ENCODE data around the gene ACVR1C.

Gene ACVR1C

DNA sequence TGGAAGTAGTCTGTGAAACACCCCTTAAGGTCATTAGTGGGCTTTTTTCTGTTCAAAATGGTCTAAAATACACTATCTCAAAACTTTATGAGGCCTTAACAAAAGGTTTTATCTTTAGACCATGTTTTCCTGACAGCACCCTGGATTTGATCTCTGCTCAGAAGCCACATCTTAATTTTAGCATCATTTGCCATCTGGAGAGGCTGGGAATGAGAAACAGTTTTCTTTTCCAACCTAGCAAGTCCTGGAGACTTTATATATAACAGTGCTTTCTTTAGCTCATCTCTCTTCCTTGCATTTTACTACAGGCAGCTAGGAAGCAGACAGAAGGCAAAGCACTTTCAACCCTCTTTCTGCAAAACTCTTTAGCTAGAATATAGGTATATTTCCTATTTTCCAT lies 122.1 kb downstream of the ACVR1C start:
- TF ChIP-seq CSDC2 (CRISPR knock-in tag; IDR thresholded peaks at IDR 0.05) (no peak), PPARA (CRISPR knock-in tag; IDR thresholded peaks at IDR 0.05; ENCODE audit: borderline replicate concordance) (no peak), RARB (CRISPR knock-in tag; IDR thresholded peaks at IDR 0.05) (no peak), ZNF8 (CRISPR knock-in tag; IDR thresholded peaks at IDR 0.05) (no peak), ZNF70 (CRISPR knock-in tag; IDR thresholded peaks at IDR 0.05) (no peak), ISL1 (CRISPR knock-in tag; IDR thresholded peaks at IDR 0.05) (no peak), BACH2 (CRISPR knock-in tag; IDR thresholded peaks at IDR 0.05; ENCODE audit: borderline replicate concordance) (no peak), TSHZ2 (CRISPR knock-in tag; IDR thresholded peaks at IDR 0.05) (no peak), TOX (CRISPR knock-in tag; IDR thresholded peaks at IDR 0.05; ENCODE audit: borderline replicate concordance) (no peak), SNAI2 (CRISPR knock-in tag; IDR thresholded peaks at IDR 0.05) (no peak), ZFP3 (CRISPR knock-in tag; IDR thresholded peaks at IDR 0.05) (no peak), ZC3H10 (CRISPR knock-in tag; IDR thresholded peaks at IDR 0.05) (no peak), ARNTL (CRISPR knock-in tag; IDR thresholded peaks at IDR 0.05; ENCODE audit: borderline replicate concordance, low read depth) (no peak)
- TF ChIP-seq, protein P1, sequence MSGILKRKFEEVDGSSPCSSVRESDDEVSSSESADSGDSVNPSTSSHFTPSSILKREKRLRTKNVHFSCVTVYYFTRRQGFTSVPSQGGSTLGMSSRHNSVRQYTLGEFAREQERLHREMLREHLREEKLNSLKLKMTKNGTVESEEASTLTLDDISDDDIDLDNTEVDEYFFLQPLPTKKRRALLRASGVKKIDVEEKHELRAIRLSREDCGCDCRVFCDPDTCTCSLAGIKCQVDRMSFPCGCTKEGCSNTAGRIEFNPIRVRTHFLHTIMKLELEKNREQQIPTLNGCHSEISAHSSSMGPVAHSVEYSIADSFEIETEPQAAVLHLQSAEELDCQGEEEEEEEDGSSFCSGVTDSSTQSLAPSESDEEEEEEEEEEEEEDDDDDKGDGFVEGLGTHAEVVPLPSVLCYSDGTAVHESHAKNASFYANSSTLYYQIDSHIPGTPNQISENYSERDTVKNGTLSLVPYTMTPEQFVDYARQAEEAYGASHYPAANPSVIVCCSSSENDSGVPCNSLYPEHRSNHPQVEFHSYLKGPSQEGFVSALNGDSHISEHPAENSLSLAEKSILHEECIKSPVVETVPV (CRISPR knock-in tag; IDR thresholded peaks at IDR 0.05) = no peak
- TF ChIP-seq, protein P2, sequence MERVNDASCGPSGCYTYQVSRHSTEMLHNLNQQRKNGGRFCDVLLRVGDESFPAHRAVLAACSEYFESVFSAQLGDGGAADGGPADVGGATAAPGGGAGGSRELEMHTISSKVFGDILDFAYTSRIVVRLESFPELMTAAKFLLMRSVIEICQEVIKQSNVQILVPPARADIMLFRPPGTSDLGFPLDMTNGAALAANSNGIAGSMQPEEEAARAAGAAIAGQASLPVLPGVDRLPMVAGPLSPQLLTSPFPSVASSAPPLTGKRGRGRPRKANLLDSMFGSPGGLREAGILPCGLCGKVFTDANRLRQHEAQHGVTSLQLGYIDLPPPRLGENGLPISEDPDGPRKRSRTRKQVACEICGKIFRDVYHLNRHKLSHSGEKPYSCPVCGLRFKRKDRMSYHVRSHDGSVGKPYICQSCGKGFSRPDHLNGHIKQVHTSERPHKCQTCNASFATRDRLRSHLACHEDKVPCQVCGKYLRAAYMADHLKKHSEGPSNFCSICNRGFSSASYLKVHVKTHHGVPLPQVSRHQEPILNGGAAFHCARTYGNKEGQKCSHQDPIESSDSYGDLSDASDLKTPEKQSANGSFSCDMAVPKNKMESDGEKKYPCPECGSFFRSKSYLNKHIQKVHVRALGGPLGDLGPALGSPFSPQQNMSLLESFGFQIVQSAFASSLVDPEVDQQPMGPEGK (CRISPR knock-in tag; IDR thresholded peaks at IDR 0.05; ENCODE audit: borderline replicate concordance) = no peak
- ATAC-seq = no peak

DNA sequence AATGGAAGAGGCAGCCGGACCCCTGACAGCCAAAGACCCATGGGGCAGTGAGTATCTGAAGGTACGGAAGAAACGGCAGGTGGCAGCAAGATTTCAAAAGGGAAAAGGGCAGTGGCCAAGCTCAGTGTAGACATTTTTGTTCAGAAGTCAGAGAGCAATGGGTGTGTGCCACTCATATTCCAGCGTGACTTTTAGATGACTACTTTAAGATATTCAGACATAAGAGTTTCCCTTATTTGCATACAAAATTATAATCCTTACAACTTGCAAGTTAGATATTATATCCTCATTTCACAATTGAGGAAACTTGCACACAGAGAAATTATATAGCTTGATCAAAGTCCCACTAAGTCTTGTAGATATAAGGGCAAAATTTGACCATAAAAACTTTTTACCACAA lies 124.0 kb downstream of the ACVR1C start:
- TF ChIP-seq GLIS3 (CRISPR knock-in tag; IDR thresholded peaks at IDR 0.05) (no peak), SNAI2 (CRISPR knock-in tag; IDR thresholded peaks at IDR 0.05) (no peak), ESRRG (CRISPR knock-in tag; IDR thresholded peaks at IDR 0.05) (no peak), TCF4 (CRISPR knock-in tag; IDR thresholded peaks at IDR 0.05; ENCODE audit: borderline replicate concordance) (no peak), ZNF70 (CRISPR knock-in tag; IDR thresholded peaks at IDR 0.05) (no peak), RARB (CRISPR knock-in tag; IDR thresholded peaks at IDR 0.05) (no peak), ZFP30 (CRISPR knock-in tag; IDR thresholded peaks at IDR 0.05) (no peak), TOX (CRISPR knock-in tag; IDR thresholded peaks at IDR 0.05; ENCODE audit: borderline replicate concordance) (no peak), OSR1 (CRISPR knock-in tag; IDR thresholded peaks at IDR 0.05) (no peak), ZFP3 (CRISPR knock-in tag; IDR thresholded peaks at IDR 0.05) (no peak), CREB5 (CRISPR knock-in tag; IDR thresholded peaks at IDR 0.05; ENCODE audit: low read depth) (no peak), ZNF565 (CRISPR knock-in tag; conservative IDR thresholded peaks at IDR 0.05; ENCODE audit: low read depth) (no peak), PPARA (CRISPR knock-in tag; IDR thresholded peaks at IDR 0.05; ENCODE audit: borderline replicate concordance) (no peak), BACH2 (CRISPR knock-in tag; IDR thresholded peaks at IDR 0.05; ENCODE audit: borderline replicate concordance) (no peak)
- ATAC-seq = no peak

- TF ChIP-seq BACH2 (CRISPR knock-in tag; IDR thresholded peaks at IDR 0.05; ENCODE audit: borderline replicate concordance) = no peak
- TF ChIP-seq ZNF8 (CRISPR knock-in tag; IDR thresholded peaks at IDR 0.05) = no peak
- TF ChIP-seq, protein P3, sequence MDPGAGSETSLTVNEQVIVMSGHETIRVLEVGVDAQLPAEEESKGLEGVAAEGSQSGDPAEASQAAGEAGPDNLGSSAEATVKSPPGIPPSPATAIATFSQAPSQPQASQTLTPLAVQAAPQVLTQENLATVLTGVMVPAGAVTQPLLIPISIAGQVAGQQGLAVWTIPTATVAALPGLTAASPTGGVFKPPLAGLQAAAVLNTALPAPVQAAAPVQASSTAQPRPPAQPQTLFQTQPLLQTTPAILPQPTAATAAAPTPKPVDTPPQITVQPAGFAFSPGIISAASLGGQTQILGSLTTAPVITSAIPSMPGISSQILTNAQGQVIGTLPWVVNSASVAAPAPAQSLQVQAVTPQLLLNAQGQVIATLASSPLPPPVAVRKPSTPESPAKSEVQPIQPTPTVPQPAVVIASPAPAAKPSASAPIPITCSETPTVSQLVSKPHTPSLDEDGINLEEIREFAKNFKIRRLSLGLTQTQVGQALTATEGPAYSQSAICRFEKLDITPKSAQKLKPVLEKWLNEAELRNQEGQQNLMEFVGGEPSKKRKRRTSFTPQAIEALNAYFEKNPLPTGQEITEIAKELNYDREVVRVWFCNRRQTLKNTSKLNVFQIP (CRISPR knock-in tag; IDR thresholded peaks at IDR 0.05; ENCODE audit: borderline replicate concordance, low read depth) = no peak
- no peak for TF ChIP-seq ZNF70 (CRISPR knock-in tag; IDR thresholded peaks at IDR 0.05)
- TF ChIP-seq TOX (CRISPR knock-in tag; IDR thresholded peaks at IDR 0.05; ENCODE audit: borderline replicate concordance) = no peak
- no peak for TF ChIP-seq TCF4 (CRISPR knock-in tag; IDR thresholded peaks at IDR 0.05; ENCODE audit: borderline replicate concordance)
- TF ChIP-seq ZFP3 (CRISPR knock-in tag; IDR thresholded peaks at IDR 0.05) = no peak
- ATAC-seq = no peak
Measured at GRCh38 chr2:157501026-157501425, 127.6 kb downstream of the ACVR1C start.
